WTC11 (cell line): ENCODE data around the gene MAP3K2. TPM values are rescaled to one million over a fixed set of nuclear protein-coding genes. Genes with fewer than 3 reads are reported as not detected.

Experiments used
- ATAC-seq: fragments of 200-7000 bp; cut with Tn5 transposase; 2 replicates; pipeline ENCODE4 v1.10.0; 2021; ENCODE audit warnings: mild to moderate bottlenecking, moderate library complexity
- CTCF ChIA-PET: fragments of 300-600 bp; sonication (Branson Sonifier 250); formaldehyde crosslinking; loops from one replicate; lab custom pipeline; 2021; ENCODE audit warnings: antibody characterized with exemption; lab: Charles Lee
- POLR2A ChIA-PET: fragments of 350-600 bp; sonication (Branson Sonifier 250); formaldehyde crosslinking; loops from one replicate; lab custom pipeline; 2021; ENCODE audit warnings: antibody characterized with exemption; lab: Charles Lee
- DNase-seq: peaks from one replicate; pipeline ENCODE4 v3.0.0; 2021; ENCODE audit warnings: low spot score
- H3K27ac Mint-ChIP-seq: 2 replicates; pipeline ENCODE4 v1.8.0; 2021; ENCODE audit warnings: mixed read lengths
- H3K27me3 Mint-ChIP-seq: 2 replicates; pipeline ENCODE4 v1.8.0; 2021; ENCODE audit warnings: low read depth, mild to moderate bottlenecking, moderate library complexity, mixed read lengths
- H3K36me3 Mint-ChIP-seq: 2 replicates; pipeline ENCODE4 v1.8.0; 2021; ENCODE audit warnings: mixed read lengths
- H3K4me1 Mint-ChIP-seq: 2 replicates; pipeline ENCODE4 v1.8.0; 2022; ENCODE audit warnings: mixed read lengths
- H3K4me3 Mint-ChIP-seq: 2 replicates; pipeline ENCODE4 v1.8.0; 2021; ENCODE audit warnings: mild to moderate bottlenecking, moderate library complexity, mixed read lengths
- H3K9me3 Mint-ChIP-seq: 2 replicates; pipeline ENCODE4 v1.8.0; 2021; ENCODE audit warnings: mixed read lengths
- EMX1 ChIP-seq: fragments of 250-450 bp; sonication (Bioruptor Pico); IDR thresholded peaks from 2 replicates; pipeline ENCODE4 v1.8.0; 2021; ENCODE audit warnings: mild to moderate bottlenecking
- GRHL2 ChIP-seq: fragments of 250-450 bp; sonication (Bioruptor Pico); IDR thresholded peaks from 2 replicates; pipeline ENCODE4 v1.8.0; 2022; ENCODE audit warnings: mild to moderate bottlenecking, moderate library complexity; ENCODE audit not compliant: insufficient replicate concordance, severe bottlenecking
- IRF2 ChIP-seq: sonication (generic); formaldehyde crosslinking; IDR thresholded peaks from 2 replicates; pipeline ENCODE4 v1.8.0; 2022; ENCODE audit warnings: low read depth, missing genetic modification reagents, borderline replicate concordance
- SMAD3 ChIP-seq: sonication (generic); formaldehyde crosslinking; IDR thresholded peaks from 2 replicates; pipeline ENCODE4 v1.8.0; 2022; ENCODE audit warnings: missing genetic modification reagents, mild to moderate bottlenecking, borderline replicate concordance
- ZNF219 ChIP-seq: sonication (generic); formaldehyde crosslinking; IDR thresholded peaks from 2 replicates; pipeline ENCODE4 v1.8.0; 2023; ENCODE audit warnings: missing genetic modification reagents, mild to moderate bottlenecking, borderline replicate concordance
- ZNF396 ChIP-seq: fragments of 250-450 bp; sonication (Bioruptor Pico); IDR thresholded peaks from 2 replicates; pipeline ENCODE4 v1.8.0; 2021; ENCODE audit warnings: mild to moderate bottlenecking, moderate library complexity, borderline replicate concordance
- total RNA-seq: library from RNA; stranded (reverse); gene quantifications from 3 replicates; pipeline ENCODE4 v1.2.3, GENCODE V29; 2021
- TF ChIP-seq, protein P1 (sequence below): fragments of 250-450 bp; sonication (Bioruptor Pico); IDR thresholded peaks from 2 replicates; pipeline ENCODE4 v1.9.0; 2021; ENCODE audit warnings: mild to moderate bottlenecking
- TF ChIP-seq, protein P2 (sequence below): sonication (generic); formaldehyde crosslinking; IDR thresholded peaks from 2 replicates; pipeline ENCODE4 v1.8.1; 2022; ENCODE audit warnings: mild to moderate bottlenecking, missing genetic modification reagents, moderate library complexity, borderline replicate concordance
- TF ChIP-seq, protein P3 (sequence below): sonication (generic); formaldehyde crosslinking; IDR thresholded peaks from 2 replicates; pipeline ENCODE4 v1.8.1; 2022; ENCODE audit warnings: low read depth, mild to moderate bottlenecking, moderate library complexity, missing genetic modification reagents, borderline replicate concordance
- TF ChIP-seq, protein P4 (sequence below): sonication (generic); formaldehyde crosslinking; IDR thresholded peaks from 2 replicates; pipeline ENCODE4 v1.8.0; 2023; ENCODE audit warnings: mild to moderate bottlenecking, missing genetic modification reagents
- TF ChIP-seq, protein P5 (sequence below): sonication (generic); formaldehyde crosslinking; IDR thresholded peaks from 2 replicates; pipeline ENCODE4 v1.8.0; 2023; ENCODE audit warnings: missing genetic modification reagents, mild to moderate bottlenecking, borderline replicate concordance

MAP3K2 gene
- total RNA-seq, 1 experiment from 2014 or later: 26.9 TPM

DNA sequence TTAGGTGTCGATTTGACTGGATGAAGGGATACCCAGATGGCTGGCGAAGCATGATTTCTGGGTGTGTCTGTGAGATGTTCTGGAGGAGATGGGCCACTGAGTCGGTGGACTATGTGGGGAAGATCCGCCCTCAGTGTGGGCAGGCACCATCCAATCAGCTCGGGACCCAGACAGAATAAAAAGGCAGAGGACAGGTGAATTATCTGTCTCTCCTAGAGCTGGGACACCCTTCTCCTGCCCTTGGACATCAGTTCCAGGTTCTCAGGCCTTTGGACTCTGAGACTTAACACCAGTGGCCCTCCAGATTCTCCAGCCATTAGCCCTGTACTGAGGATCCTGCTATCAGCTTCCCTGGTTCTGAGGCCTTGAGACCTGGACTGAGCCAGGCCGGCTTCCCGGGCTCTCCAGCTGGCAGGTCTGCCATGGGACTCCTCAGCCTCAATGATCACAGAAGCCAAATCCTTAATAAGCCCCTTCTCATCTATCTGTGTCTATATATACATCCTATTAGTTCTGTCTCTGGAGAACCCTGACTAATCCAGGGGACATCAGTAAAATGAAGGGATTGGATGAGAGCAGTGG is 42.2 kb upstream of the MAP3K2 start:
- Mint-ChIP-seq H3K27me3 (peaks cover 4% of the 10 kb centered on the region), H3K36me3 (no peaks in the 10 kb centered on the region), H3K27ac (no peak overlapping the region), H3K4me3 (no peak overlapping the region), H3K4me1 (peaks cover 6% of the 10 kb centered on the region), H3K9me3 (no peaks in the 10 kb centered on the region)
- TF ChIP-seq ZNF219 (CRISPR knock-in tag): no peak
- TF ChIP-seq EMX1 (CRISPR knock-in tag): no peak
- TF ChIP-seq, protein P1, sequence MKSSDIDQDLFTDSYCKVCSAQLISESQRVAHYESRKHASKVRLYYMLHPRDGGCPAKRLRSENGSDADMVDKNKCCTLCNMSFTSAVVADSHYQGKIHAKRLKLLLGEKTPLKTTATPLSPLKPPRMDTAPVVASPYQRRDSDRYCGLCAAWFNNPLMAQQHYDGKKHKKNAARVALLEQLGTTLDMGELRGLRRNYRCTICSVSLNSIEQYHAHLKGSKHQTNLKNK (CRISPR knock-in tag): no peak
- TF ChIP-seq, protein P2, sequence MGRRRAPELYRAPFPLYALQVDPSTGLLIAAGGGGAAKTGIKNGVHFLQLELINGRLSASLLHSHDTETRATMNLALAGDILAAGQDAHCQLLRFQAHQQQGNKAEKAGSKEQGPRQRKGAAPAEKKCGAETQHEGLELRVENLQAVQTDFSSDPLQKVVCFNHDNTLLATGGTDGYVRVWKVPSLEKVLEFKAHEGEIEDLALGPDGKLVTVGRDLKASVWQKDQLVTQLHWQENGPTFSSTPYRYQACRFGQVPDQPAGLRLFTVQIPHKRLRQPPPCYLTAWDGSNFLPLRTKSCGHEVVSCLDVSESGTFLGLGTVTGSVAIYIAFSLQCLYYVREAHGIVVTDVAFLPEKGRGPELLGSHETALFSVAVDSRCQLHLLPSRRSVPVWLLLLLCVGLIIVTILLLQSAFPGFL (CRISPR knock-in tag): no peak
- TF ChIP-seq, protein P3, sequence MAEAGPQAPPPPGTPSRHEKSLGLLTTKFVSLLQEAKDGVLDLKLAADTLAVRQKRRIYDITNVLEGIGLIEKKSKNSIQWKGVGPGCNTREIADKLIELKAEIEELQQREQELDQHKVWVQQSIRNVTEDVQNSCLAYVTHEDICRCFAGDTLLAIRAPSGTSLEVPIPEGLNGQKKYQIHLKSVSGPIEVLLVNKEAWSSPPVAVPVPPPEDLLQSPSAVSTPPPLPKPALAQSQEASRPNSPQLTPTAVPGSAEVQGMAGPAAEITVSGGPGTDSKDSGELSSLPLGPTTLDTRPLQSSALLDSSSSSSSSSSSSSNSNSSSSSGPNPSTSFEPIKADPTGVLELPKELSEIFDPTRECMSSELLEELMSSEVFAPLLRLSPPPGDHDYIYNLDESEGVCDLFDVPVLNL: no peak
- TF ChIP-seq, protein P4, sequence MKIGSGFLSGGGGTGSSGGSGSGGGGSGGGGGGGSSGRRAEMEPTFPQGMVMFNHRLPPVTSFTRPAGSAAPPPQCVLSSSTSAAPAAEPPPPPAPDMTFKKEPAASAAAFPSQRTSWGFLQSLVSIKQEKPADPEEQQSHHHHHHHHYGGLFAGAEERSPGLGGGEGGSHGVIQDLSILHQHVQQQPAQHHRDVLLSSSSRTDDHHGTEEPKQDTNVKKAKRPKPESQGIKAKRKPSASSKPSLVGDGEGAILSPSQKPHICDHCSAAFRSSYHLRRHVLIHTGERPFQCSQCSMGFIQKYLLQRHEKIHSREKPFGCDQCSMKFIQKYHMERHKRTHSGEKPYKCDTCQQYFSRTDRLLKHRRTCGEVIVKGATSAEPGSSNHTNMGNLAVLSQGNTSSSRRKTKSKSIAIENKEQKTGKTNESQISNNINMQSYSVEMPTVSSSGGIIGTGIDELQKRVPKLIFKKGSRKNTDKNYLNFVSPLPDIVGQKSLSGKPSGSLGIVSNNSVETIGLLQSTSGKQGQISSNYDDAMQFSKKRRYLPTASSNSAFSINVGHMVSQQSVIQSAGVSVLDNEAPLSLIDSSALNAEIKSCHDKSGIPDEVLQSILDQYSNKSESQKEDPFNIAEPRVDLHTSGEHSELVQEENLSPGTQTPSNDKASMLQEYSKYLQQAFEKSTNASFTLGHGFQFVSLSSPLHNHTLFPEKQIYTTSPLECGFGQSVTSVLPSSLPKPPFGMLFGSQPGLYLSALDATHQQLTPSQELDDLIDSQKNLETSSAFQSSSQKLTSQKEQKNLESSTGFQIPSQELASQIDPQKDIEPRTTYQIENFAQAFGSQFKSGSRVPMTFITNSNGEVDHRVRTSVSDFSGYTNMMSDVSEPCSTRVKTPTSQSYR (CRISPR knock-in tag): no peak
- ChIA-PET POLR2A (interaction anchor here (0.5 kb wide), 1 partner anchor 110 kb away, joined by 3 read pairs; no protein-coding TSS in a partner anchor), CTCF (interaction anchor here (1.1 to 1.8 kb wide), 3 partner anchors 14 to 233 kb away, joined by 3 to 9 read pairs (median 3); no protein-coding TSS in a partner anchor)
- DNase-seq (peak; percentile 3), ATAC-seq (no peak)

DNA sequence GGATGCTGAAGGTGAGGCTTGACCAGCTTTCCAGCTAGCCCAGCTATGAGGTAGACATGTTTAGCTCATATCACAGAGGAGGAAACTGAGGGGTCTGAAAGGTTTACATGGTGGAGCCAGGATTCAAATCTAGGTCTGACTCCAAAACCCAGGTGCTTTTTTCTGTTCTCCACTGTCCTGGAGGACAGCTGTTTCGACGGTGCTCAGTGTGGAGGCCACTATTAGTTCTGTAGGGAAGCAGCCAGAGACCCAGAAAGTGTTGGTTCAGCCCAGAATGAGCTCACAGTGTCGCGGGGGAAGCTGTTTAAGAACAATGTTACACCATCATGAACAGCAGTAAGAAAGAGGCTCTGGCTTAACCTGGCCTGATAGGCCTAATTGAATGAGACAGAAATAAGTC is 41.5 kb upstream of the MAP3K2 start:
- Mint-ChIP-seq H3K36me3 (no peaks in the 10 kb centered on the region), H3K4me1 (peaks cover 9% of the 10 kb centered on the region), H3K27me3 (peaks cover 9% of the 10 kb centered on the region), H3K9me3 (no peaks in the 10 kb centered on the region), H3K4me3 (no peak overlapping the region), H3K27ac (no peak overlapping the region)
- DNase-seq: no peak
- ChIA-PET CTCF (interaction anchor here (1.1 to 1.8 kb wide), 3 partner anchors 13 to 232 kb away, joined by 3 to 9 read pairs (median 3); no protein-coding TSS in a partner anchor), POLR2A (no interaction called here)
- TF ChIP-seq, protein P1 (CRISPR knock-in tag): no peak
- no peak for TF ChIP-seq SMAD3
- TF ChIP-seq GRHL2: no peak
- TF ChIP-seq, protein P5, sequence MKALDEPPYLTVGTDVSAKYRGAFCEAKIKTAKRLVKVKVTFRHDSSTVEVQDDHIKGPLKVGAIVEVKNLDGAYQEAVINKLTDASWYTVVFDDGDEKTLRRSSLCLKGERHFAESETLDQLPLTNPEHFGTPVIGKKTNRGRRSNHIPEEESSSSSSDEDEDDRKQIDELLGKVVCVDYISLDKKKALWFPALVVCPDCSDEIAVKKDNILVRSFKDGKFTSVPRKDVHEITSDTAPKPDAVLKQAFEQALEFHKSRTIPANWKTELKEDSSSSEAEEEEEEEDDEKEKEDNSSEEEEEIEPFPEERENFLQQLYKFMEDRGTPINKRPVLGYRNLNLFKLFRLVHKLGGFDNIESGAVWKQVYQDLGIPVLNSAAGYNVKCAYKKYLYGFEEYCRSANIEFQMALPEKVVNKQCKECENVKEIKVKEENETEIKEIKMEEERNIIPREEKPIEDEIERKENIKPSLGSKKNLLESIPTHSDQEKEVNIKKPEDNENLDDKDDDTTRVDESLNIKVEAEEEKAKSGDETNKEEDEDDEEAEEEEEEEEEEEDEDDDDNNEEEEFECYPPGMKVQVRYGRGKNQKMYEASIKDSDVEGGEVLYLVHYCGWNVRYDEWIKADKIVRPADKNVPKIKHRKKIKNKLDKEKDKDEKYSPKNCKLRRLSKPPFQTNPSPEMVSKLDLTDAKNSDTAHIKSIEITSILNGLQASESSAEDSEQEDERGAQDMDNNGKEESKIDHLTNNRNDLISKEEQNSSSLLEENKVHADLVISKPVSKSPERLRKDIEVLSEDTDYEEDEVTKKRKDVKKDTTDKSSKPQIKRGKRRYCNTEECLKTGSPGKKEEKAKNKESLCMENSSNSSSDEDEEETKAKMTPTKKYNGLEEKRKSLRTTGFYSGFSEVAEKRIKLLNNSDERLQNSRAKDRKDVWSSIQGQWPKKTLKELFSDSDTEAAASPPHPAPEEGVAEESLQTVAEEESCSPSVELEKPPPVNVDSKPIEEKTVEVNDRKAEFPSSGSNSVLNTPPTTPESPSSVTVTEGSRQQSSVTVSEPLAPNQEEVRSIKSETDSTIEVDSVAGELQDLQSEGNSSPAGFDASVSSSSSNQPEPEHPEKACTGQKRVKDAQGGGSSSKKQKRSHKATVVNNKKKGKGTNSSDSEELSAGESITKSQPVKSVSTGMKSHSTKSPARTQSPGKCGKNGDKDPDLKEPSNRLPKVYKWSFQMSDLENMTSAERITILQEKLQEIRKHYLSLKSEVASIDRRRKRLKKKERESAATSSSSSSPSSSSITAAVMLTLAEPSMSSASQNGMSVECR (CRISPR knock-in tag): no peak
- TF ChIP-seq IRF2 (CRISPR knock-in tag): no peak
- no peak for TF ChIP-seq ZNF396 (CRISPR knock-in tag)
- no peak for ATAC-seq
